ENCODE data around the gene HMGXB3.

HMGXB3 gene

GRCh38 chr5:150092159-150092787 lies 91.7 kb downstream of the HMGXB3 start:
- CTCF ChIA-PET: interaction anchor here (0.6 kb wide), 1 partner anchor 18 kb away, joined by 4 read pairs; no protein-coding TSS in a partner anchor
- POLR2A ChIA-PET (ENCODE audit: low non-redundant PET): no interaction called here
- TF ChIP-seq CTCF (conservative IDR thresholded peaks at IDR 0.05; ENCODE audit: low read depth): no peak
- H3K27ac ChIP-seq: no peak overlapping the region
- DNase-seq (ENCODE audit: low spot score): no peak

GRCh38 chr5:150097152-150097551 lies 96.6 kb downstream of the HMGXB3 start:
- ChIA-PET POLR2A (ENCODE audit: low non-redundant PET) (no interaction called here), CTCF (no interaction called here)
- H3K27ac ChIP-seq: no peak overlapping the region
- TF ChIP-seq CTCF (conservative IDR thresholded peaks at IDR 0.05; ENCODE audit: low read depth): no peak
- no peak for DNase-seq (ENCODE audit: low spot score)

- DNase-seq (ENCODE audit: low spot score): no peak
- H3K27ac ChIP-seq: no peak overlapping the region
- CTCF ChIA-PET: interaction anchor here (0.5 to 0.6 kb wide), 2 partner anchors 30 to 1008 kb away, joined by 3 to 4 read pairs; no protein-coding TSS in a partner anchor
- POLR2A ChIA-PET (ENCODE audit: low non-redundant PET): no interaction called here
- no peak for TF ChIP-seq CTCF (conservative IDR thresholded peaks at IDR 0.05; ENCODE audit: low read depth)
Measured at GRCh38 chr5:150101023-150101422, 100.5 kb downstream of the HMGXB3 start.
